GM19193 (cell line): ENCODE results near the gene SLC2A1.
A peak's percentile ranks its signal among the peaks of the same experiment; 100 is the strongest.

Experiments used
- POLR2A ChIP-seq: IDR thresholded peaks from 4 replicates; pipeline ENCODE4 v1.6.1; 2011; ENCODE audit not compliant: insufficient read depth, insufficient read length; ENCODE audit errors: extremely low read depth

Gene SLC2A1

GRCh38 chr1:42933610-42934491 lies 24.8 kb downstream of the SLC2A1 start:
- no peak for TF ChIP-seq POLR2A

GRCh38 chr1:42933060-42933586 lies 25.5 kb downstream of the SLC2A1 start:
- no peak for TF ChIP-seq POLR2A

DNA sequence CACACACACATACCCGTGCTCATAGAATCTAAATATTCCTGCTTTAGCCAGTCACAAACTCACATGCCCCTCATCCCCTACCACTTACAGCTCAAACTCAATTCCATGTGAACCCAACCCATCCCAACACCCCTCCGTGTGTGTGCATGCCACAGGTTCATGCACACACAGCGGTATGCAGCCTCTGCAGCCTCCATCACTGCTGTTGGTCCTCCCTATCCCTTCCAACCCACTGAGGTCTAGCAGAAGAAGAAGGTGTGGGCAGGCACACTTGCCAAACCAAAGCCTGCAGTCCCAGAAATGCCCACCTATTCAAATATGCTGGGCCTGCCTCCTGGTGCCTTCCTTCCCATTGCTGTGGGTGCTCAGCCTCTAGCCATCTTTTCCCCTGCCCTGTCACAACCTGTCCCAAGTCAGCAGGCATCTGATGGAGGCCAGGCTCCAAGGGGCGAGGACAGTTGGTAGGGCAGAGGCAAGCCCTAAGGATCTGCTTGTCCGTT lies 26.2 kb downstream of the SLC2A1 start:
- no peak for TF ChIP-seq POLR2A

DNA sequence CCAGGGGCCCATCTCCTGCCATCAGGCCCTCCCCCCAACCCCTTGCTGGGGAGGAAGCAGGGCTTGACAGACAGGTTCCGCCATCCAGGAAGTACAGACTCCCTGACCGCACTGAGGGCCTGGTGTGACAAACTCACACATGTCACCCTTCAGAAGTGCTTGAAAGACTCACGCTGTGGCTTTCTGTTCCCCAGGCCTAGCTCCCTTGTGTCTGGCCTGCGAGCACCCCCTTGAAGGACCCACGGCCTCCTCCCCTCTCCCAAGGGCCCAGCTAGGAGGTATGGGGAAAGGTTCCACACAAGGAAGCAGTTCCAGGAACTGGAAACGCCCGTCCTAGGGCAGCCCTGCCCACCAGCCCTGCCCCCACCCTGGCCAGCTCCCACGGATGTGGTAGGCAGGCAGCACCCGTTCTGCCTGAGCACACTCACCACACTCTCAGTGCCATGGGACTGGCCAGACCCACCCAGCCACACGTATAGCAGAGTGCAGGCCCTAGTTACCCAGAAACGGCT lies 26.7 kb downstream of the SLC2A1 start:
- peak; percentile 36 for TF ChIP-seq POLR2A

DNA sequence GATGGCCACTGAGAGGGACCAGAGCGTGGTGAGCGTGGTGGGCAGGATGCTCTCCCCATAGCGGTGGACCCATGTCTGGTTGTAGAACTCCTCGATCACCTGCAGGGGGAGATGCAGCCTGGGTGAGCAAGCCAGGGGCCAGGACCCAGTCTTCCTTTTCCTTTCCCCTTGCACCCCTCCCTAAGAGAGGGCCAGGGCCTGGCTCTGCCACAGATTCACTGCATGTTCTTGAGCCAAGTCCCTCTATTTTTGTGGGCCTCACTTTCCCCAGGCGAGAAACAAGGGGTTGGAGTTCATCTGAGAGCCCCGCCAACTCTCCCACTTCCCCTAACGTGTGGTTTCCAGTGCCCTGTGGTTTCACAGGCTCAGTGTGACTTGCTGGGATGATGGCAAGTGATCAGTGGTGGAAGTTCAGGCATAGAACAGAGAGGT lies 27.5 kb downstream of the SLC2A1 start:
- no peak for TF ChIP-seq POLR2A

DNA sequence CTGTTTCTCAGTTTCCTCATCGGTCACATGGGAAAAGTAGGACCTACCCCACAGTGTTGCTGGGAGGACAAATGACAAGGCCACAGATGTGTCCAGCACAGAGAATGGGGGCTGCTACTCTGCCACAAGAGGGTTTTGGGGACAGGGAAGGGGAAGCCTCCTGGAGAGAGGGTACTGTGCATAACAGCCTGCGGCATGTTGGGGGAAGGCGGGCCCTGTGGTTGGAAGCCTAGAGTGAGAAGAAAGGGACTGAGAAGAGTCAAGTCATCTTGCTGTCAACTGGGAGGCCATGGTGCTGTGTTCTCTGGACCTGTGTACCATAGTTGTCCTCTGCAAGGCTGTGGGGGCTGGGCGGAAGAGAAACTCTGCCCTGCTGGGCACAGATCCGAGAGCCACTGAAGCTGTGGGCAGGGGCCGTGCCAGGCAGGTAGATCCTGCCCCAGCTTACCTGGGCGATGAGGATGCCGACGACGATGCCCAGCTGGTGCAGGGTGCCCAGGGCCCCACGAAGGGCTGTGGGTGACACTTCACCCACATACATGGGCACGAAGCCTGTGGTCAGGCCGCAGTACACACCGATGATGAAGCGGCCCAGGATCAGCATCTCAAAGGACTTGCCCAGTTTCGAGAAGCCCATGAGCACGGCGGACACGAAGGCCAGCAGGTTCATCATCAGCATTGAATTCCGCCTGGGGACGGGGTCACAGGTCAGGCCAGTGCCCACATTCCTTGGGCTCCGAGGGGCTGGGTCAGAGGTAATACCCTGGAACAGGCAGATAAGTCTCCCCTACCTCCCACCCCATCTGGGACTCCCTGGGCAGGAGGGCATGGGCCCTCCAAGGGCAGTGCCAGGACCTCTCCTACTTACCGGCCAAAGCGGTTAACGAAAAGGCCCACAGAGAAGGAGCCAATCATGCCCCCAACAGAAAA lies 28.2 kb downstream of the SLC2A1 start:
- no peak for TF ChIP-seq POLR2A

- no peak for TF ChIP-seq POLR2A
Measured at GRCh38 chr1:42929434-42930177, 29.1 kb downstream of the SLC2A1 start.

- TF ChIP-seq POLR2A: no peak
Measured at GRCh38 chr1:42928859-42929258, 29.8 kb downstream of the SLC2A1 start.

- no peak for TF ChIP-seq POLR2A
Measured at GRCh38 chr1:42927920-42928505, 30.7 kb downstream of the SLC2A1 start.

DNA sequence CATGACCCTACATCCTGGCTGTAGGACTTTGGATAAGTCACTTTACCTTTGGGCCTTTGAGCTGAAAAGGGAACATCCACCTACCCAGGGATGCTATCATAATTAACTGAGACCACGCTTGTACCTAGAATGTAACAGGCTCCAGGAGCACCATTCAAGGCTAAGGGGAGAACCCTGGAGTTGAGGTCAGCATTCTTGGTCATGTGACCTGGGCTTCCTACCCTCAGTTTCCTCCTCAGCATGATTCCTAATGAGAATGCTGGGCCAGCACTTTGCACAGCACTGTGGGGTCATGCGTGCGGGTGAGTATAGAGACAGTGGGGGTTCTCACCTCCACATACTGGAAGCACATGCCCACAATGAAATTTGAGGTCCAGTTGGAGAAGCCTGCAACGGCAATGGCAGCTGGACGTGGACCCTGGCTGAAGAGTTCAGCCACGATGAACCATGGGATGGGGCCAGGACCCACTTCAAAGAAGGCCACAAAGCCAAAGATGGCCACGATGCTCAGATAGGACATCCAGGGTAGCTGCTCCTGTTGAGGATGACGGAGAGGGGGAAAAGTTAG lies 31.3 kb downstream of the SLC2A1 start:
- TF ChIP-seq POLR2A: no peak

GRCh38 chr1:42926879-42927242 lies 31.8 kb downstream of the SLC2A1 start:
- no peak for TF ChIP-seq POLR2A

DNA sequence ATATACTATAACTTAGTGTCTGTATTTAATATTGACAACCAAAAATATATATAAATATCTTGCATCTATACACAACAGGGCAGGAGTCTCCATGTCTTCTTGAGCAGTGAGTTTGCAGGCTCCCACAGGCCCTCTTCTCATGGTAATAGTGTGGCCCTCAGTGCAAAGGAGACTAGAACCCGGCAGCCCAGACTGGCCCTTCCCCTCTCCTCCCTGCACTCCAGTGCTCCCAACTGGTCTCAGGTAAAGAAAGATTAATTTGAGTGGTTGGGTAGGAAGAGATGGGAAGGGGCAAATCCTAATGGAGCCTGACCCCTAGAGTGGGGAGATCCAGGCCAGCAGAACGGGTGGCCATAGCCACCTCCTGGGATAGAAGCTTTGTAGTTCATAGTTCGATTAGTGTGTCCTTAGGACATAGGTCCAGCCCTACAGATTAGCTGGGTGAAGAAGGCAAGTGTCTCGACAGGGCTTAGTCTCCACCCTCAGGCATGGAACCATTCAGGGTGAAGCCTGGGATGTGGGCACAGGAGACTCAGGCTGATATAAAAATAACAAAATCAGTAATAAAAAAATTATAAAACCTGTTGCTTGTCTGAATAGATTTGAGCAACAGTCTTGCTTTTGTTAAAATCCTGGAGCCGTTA lies 32.3 kb downstream of the SLC2A1 start:
- no peak for TF ChIP-seq POLR2A

DNA sequence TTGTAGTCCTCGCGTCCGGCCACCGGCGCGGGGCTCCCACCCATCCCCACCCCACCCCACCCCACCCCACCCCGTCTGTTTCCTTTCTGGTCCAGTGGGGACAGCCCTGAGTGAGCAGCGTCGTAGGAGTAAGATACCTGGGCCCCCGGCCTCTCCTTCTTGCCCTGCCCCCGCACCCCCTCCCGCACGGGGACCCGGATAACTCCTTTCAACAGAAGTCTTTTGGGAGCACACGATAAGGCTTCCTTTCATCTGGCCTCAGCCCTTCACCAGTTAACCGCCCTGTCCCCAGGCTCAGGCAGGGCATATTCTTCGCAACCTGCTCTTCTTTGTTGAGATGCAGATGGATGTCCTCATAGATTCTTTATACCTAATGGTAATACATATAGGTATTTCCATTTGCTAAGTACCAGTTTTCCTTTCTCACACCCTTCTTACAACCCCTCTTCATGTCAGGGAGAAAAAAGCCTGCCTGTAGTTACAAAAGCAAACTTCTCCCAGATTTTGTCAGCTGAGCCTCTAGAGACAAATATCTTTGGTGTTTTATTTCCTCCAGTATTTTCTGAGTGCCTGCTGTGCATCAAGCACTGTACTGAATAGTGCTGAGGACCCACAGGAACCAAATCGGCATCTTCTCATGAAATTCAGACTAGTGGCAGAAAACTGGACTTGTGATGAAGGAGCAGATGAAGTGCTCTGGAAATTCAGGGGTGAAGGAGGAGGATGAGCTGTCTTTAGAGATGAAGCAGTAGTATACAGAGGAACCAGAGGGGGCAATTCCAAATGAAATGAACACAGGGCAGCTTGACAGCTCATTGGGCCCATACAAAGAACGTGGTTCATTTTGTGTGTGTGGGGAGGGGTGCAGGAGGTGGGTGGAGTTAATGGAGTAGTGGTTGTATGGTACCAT lies 33.6 kb downstream of the SLC2A1 start:
- TF ChIP-seq POLR2A: no peak
